GM23338 (cell line): Measurements from ENCODE around the gene HRNR. TPM values are rescaled to one million over a fixed set of nuclear protein-coding genes. Genes with fewer than 3 reads are reported as not detected.

Experiments
- ATAC-seq: fragments of 200-7000 bp; cut with Tn5 transposase; 3 replicates; pipeline ENCODE4 v1.9.1; 2020
- DNase-seq: peaks from one replicate; pipeline ENCODE4 v3.0.0-alpha.2; 2015; ENCODE audit warnings: low spot score
- H2AFZ ChIP-seq: fragments of 200-600 bp; sonication (generic); 2 replicates; pipeline ENCODE4 v1.8.0; 2016; ENCODE audit warnings: antibody characterized with exemption, mild to moderate bottlenecking, moderate library complexity
- H3F3A ChIP-seq: fragments of 200-600 bp; sonication (generic); replicated peaks from 2 replicates; pipeline ENCODE4 v1.8.0; 2017; ENCODE audit warnings: antibody characterized with exemption, mixed run types, low read depth
- H3K27ac ChIP-seq: fragments of 200-600 bp; sonication (generic); 2 replicates; pipeline ENCODE4 v1.6.1; 2016; ENCODE audit warnings: low read depth
- H3K27me3 ChIP-seq: fragments of 200-600 bp; sonication (generic); 2 replicates; pipeline ENCODE4 v1.8.0; 2016; ENCODE audit warnings: mild to moderate bottlenecking, mixed run types, moderate library complexity; ENCODE audit not compliant: insufficient read depth
- H3K36me3 ChIP-seq: fragments of 200-600 bp; sonication (generic); 2 replicates; pipeline ENCODE4 v1.8.0; 2016; ENCODE audit warnings: mild to moderate bottlenecking; ENCODE audit not compliant: insufficient read depth
- H3K4me1 ChIP-seq: fragments of 200-600 bp; sonication (generic); 2 replicates; pipeline ENCODE4 v1.8.0; 2016; ENCODE audit warnings: mild to moderate bottlenecking, moderate library complexity; ENCODE audit not compliant: insufficient read depth
- H3K4me2 ChIP-seq: fragments of 200-600 bp; sonication (generic); 2 replicates; pipeline ENCODE4 v1.7.1; 2017; ENCODE audit warnings: mixed run types
- H3K4me3 ChIP-seq: fragments of 200-600 bp; sonication (generic); 2 replicates; pipeline ENCODE4 v1.6.1; 2016; ENCODE audit warnings: mixed run types
- H3K79me2 ChIP-seq: fragments of 200-600 bp; sonication (generic); replicated peaks from 2 replicates; pipeline ENCODE4 v1.8.0; 2017; ENCODE audit warnings: mild to moderate bottlenecking; ENCODE audit not compliant: insufficient read depth
- H3K9me2 ChIP-seq: fragments of 200-600 bp; sonication (generic); 2 replicates; pipeline ENCODE4 v1.8.0; 2017; ENCODE audit not compliant: insufficient read depth
- H4K20me1 ChIP-seq: fragments of 200-600 bp; sonication (generic); replicated peaks from 2 replicates; pipeline ENCODE4 v1.8.0; 2017; ENCODE audit warnings: mild to moderate bottlenecking; ENCODE audit not compliant: insufficient read depth
- H3K27ac Mint-ChIP-seq: 2 replicates; pipeline ENCODE4 v1.8.0; 2020; ENCODE audit warnings: inconsistent platforms, mild to moderate bottlenecking, moderate library complexity, mixed read lengths
- H3K27me3 Mint-ChIP-seq: 3 replicates; pipeline ENCODE4 v1.8.0; 2022; ENCODE audit warnings: low read depth, mild to moderate bottlenecking, moderate library complexity, mixed read lengths, inconsistent platforms; ENCODE audit not compliant: insufficient read depth, poor library complexity
- H3K36me3 Mint-ChIP-seq: 3 replicates; pipeline ENCODE4 v1.8.0; 2021; ENCODE audit warnings: low read depth, mild to moderate bottlenecking, inconsistent platforms, moderate library complexity, mixed read lengths
- H3K4me1 Mint-ChIP-seq: 3 replicates; pipeline ENCODE4 v1.8.0; 2020; ENCODE audit warnings: mild to moderate bottlenecking, inconsistent platforms, mixed read lengths
- H3K4me3 Mint-ChIP-seq: 3 replicates; pipeline ENCODE4 v1.8.0; 2021; ENCODE audit warnings: moderate library complexity, mild to moderate bottlenecking, inconsistent platforms, mixed read lengths
- H3K9me3 Mint-ChIP-seq: 3 replicates; pipeline ENCODE4 v1.8.0; 2020; ENCODE audit warnings: moderate library complexity, mild to moderate bottlenecking, inconsistent platforms, mixed read lengths
- CREB1 ChIP-seq: fragments of 250-450 bp; sonication (Bioruptor Pico); IDR thresholded peaks from 2 replicates; pipeline ENCODE4 v1.5.0; 2020; ENCODE audit warnings: low read depth, mild to moderate bottlenecking, moderate library complexity
- EZH2 ChIP-seq: fragments of 200-600 bp; sonication (generic); IDR thresholded peaks from one replicate; pipeline ENCODE4 v1.8.0; 2017; ENCODE audit warnings: antibody characterized with exemption, mild to moderate bottlenecking, low read depth; ENCODE audit not compliant: unreplicated experiment
- EZH2phosphoT487 ChIP-seq: fragments of 200-600 bp; sonication (generic); IDR thresholded peaks from one replicate; pipeline ENCODE4 v1.8.1; 2018; ENCODE audit warnings: antibody characterized with exemption; ENCODE audit not compliant: unreplicated experiment
- JUNB ChIP-seq: IDR thresholded peaks from one replicate; pipeline ENCODE4 v1.6.1; 2016; ENCODE audit warnings: antibody characterized with exemption; ENCODE audit not compliant: unreplicated experiment
- NANOG ChIP-seq: IDR thresholded peaks from 2 replicates; pipeline ENCODE4 v1.6.1; 2016; ENCODE audit warnings: antibody characterized with exemption, borderline replicate concordance
- STAT1 ChIP-seq: IDR thresholded peaks from one replicate; pipeline ENCODE4 v1.6.1; 2016; ENCODE audit warnings: antibody characterized with exemption; ENCODE audit not compliant: unreplicated experiment
- ZNF114 ChIP-seq: fragments of 250-450 bp; sonication (Bioruptor Pico); IDR thresholded peaks from 2 replicates; pipeline ENCODE4 v1.5.0; 2020; ENCODE audit warnings: mild to moderate bottlenecking, moderate library complexity
- ZNF331 ChIP-seq: fragments of 250-450 bp; sonication (Bioruptor Pico); IDR thresholded peaks from 2 replicates; pipeline ENCODE4 v1.5.0; 2020; ENCODE audit warnings: low read depth, mild to moderate bottlenecking, moderate library complexity
- long read RNA-seq: library from polyadenylated mRNA; unstranded; transcript quantifications from one replicate; pipeline ENCODE4 v2.0.0, GENCODE V29; 2020; ENCODE audit not compliant: unreplicated experiment
- polyA plus RNA-seq: library from polyadenylated mRNA; unstranded; fragments of >200 nt; fragmentation: Nextera tagmentation; extraction: Ambion mirVana; gene quantifications from 2 replicates; pipeline ENCODE4 v1.2.1, GENCODE V29; 2016
- total RNA-seq: library from RNA; depleted of rRNA; stranded (reverse); fragments of >200 nt; shearing (Covaris generic); gene quantifications from 2 replicates; pipeline ENCODE4 v1.2.3, GENCODE V29; 2014; rRNA removed
- TF ChIP-seq, protein P1 (sequence below), 2 experiments: fragments of 200-600 bp in 1 of 2; sonication (generic) in 1 of 2; conservative IDR thresholded peaks; 2 replicates each; pipeline versions ENCODE4 v1.5.1 to v1.6.1; 2016 to 2017; ENCODE audit warnings: antibody characterized with exemption in 2 of 2, low read depth in 2 of 2, mild to moderate bottlenecking in 2 of 2, moderate library complexity in 1 of 2
- TF ChIP-seq, protein P2 (sequence below): IDR thresholded peaks from one replicate; pipeline ENCODE4 v1.6.1; 2018; ENCODE audit warnings: antibody characterized with exemption; ENCODE audit not compliant: unreplicated experiment
- TF ChIP-seq, protein P3 (sequence below): fragments of 250-450 bp; sonication (Bioruptor Pico); IDR thresholded peaks from 2 replicates; pipeline ENCODE4 v1.5.0; 2020; ENCODE audit warnings: mild to moderate bottlenecking, moderate library complexity
- TF ChIP-seq, protein P4 (sequence below): IDR thresholded peaks from 2 replicates; pipeline ENCODE4 v1.6.1; 2016; ENCODE audit warnings: antibody characterized with exemption

HRNR gene
- total RNA-seq (not detected in 2 replicates), polyA plus RNA-seq (not detected in 2 replicates)
- long read RNA-seq: 0 reads

DNA sequence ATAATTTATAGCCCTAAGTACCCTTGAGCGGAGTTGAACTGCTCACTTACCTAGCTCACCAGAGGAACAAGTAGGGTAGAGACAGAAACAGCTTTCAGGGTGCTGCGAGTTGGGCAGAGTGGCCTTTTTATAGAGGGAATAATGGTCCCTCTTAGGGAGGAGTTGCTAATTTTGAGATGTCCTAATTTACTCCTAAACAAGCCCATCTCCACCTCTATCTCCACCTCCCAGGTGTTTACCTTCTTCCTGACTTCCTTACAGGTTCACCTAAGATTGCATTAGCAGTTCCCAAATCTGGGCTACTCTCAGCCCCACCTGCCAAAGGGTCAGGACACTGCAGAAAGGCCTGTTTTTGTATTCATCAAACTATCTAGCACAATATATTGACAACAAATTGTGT lies at the start of gene HRNR:
TSS of gene HRNR (minus strand) at position 101 of the 400 bp plus-strand sequence. CDS start 940 bp downstream, outside the sequence.
- H3K36me3 Mint-ChIP-seq: peaks cover 16% of the 10 kb centered on the region

More for the DNA sequence above, at the start of gene HRNR:
- Histone ChIP-seq H3K27me3 (no peaks in the 10 kb centered on the region), H3K27ac (no peak within 1 kb of the TSS), H2AFZ (no peak within 1 kb of the TSS), H3F3A (no peaks in the 10 kb centered on the region), H4K20me1 (no peaks in the 10 kb centered on the region), H3K4me1 (no peaks in the 10 kb centered on the region), H3K79me2 (no peaks in the 10 kb centered on the region), H3K36me3 (no peaks in the 10 kb centered on the region), H3K4me3 (no peak within 1 kb of the TSS), H3K9me2 (no peaks in the 10 kb centered on the region; the same call in 1 of the 2 replicates), H3K4me2 (no peak within 1 kb of the TSS)
- no peak for DNase-seq
- Mint-ChIP-seq H3K4me3 (no peak within 1 kb of the TSS), H3K4me1 (no peaks in the 10 kb centered on the region), H3K9me3 (peaks cover 30% of the 10 kb centered on the region), H3K27me3 (peaks cover 4% of the 10 kb centered on the region), H3K27ac (no peak within 1 kb of the TSS)
- TF ChIP-seq EZH2phosphoT487 (no peak), CREB1 (CRISPR knock-in tag) (no peak), EZH2 (no peak), ZNF331 (CRISPR knock-in tag) (no peak), STAT1 (no peak), ZNF114 (CRISPR knock-in tag) (no peak), JUNB (no peak), NANOG (no peak)
- TF ChIP-seq, protein P1, sequence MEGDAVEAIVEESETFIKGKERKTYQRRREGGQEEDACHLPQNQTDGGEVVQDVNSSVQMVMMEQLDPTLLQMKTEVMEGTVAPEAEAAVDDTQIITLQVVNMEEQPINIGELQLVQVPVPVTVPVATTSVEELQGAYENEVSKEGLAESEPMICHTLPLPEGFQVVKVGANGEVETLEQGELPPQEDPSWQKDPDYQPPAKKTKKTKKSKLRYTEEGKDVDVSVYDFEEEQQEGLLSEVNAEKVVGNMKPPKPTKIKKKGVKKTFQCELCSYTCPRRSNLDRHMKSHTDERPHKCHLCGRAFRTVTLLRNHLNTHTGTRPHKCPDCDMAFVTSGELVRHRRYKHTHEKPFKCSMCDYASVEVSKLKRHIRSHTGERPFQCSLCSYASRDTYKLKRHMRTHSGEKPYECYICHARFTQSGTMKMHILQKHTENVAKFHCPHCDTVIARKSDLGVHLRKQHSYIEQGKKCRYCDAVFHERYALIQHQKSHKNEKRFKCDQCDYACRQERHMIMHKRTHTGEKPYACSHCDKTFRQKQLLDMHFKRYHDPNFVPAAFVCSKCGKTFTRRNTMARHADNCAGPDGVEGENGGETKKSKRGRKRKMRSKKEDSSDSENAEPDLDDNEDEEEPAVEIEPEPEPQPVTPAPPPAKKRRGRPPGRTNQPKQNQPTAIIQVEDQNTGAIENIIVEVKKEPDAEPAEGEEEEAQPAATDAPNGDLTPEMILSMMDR (conservative IDR thresholded peaks at IDR 0.05; ENCODE audit: low read depth in 2 of 2): no peak
- TF ChIP-seq, protein P2, sequence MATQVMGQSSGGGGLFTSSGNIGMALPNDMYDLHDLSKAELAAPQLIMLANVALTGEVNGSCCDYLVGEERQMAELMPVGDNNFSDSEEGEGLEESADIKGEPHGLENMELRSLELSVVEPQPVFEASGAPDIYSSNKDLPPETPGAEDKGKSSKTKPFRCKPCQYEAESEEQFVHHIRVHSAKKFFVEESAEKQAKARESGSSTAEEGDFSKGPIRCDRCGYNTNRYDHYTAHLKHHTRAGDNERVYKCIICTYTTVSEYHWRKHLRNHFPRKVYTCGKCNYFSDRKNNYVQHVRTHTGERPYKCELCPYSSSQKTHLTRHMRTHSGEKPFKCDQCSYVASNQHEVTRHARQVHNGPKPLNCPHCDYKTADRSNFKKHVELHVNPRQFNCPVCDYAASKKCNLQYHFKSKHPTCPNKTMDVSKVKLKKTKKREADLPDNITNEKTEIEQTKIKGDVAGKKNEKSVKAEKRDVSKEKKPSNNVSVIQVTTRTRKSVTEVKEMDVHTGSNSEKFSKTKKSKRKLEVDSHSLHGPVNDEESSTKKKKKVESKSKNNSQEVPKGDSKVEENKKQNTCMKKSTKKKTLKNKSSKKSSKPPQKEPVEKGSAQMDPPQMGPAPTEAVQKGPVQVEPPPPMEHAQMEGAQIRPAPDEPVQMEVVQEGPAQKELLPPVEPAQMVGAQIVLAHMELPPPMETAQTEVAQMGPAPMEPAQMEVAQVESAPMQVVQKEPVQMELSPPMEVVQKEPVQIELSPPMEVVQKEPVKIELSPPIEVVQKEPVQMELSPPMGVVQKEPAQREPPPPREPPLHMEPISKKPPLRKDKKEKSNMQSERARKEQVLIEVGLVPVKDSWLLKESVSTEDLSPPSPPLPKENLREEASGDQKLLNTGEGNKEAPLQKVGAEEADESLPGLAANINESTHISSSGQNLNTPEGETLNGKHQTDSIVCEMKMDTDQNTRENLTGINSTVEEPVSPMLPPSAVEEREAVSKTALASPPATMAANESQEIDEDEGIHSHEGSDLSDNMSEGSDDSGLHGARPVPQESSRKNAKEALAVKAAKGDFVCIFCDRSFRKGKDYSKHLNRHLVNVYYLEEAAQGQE: no peak
- TF ChIP-seq, protein P3, sequence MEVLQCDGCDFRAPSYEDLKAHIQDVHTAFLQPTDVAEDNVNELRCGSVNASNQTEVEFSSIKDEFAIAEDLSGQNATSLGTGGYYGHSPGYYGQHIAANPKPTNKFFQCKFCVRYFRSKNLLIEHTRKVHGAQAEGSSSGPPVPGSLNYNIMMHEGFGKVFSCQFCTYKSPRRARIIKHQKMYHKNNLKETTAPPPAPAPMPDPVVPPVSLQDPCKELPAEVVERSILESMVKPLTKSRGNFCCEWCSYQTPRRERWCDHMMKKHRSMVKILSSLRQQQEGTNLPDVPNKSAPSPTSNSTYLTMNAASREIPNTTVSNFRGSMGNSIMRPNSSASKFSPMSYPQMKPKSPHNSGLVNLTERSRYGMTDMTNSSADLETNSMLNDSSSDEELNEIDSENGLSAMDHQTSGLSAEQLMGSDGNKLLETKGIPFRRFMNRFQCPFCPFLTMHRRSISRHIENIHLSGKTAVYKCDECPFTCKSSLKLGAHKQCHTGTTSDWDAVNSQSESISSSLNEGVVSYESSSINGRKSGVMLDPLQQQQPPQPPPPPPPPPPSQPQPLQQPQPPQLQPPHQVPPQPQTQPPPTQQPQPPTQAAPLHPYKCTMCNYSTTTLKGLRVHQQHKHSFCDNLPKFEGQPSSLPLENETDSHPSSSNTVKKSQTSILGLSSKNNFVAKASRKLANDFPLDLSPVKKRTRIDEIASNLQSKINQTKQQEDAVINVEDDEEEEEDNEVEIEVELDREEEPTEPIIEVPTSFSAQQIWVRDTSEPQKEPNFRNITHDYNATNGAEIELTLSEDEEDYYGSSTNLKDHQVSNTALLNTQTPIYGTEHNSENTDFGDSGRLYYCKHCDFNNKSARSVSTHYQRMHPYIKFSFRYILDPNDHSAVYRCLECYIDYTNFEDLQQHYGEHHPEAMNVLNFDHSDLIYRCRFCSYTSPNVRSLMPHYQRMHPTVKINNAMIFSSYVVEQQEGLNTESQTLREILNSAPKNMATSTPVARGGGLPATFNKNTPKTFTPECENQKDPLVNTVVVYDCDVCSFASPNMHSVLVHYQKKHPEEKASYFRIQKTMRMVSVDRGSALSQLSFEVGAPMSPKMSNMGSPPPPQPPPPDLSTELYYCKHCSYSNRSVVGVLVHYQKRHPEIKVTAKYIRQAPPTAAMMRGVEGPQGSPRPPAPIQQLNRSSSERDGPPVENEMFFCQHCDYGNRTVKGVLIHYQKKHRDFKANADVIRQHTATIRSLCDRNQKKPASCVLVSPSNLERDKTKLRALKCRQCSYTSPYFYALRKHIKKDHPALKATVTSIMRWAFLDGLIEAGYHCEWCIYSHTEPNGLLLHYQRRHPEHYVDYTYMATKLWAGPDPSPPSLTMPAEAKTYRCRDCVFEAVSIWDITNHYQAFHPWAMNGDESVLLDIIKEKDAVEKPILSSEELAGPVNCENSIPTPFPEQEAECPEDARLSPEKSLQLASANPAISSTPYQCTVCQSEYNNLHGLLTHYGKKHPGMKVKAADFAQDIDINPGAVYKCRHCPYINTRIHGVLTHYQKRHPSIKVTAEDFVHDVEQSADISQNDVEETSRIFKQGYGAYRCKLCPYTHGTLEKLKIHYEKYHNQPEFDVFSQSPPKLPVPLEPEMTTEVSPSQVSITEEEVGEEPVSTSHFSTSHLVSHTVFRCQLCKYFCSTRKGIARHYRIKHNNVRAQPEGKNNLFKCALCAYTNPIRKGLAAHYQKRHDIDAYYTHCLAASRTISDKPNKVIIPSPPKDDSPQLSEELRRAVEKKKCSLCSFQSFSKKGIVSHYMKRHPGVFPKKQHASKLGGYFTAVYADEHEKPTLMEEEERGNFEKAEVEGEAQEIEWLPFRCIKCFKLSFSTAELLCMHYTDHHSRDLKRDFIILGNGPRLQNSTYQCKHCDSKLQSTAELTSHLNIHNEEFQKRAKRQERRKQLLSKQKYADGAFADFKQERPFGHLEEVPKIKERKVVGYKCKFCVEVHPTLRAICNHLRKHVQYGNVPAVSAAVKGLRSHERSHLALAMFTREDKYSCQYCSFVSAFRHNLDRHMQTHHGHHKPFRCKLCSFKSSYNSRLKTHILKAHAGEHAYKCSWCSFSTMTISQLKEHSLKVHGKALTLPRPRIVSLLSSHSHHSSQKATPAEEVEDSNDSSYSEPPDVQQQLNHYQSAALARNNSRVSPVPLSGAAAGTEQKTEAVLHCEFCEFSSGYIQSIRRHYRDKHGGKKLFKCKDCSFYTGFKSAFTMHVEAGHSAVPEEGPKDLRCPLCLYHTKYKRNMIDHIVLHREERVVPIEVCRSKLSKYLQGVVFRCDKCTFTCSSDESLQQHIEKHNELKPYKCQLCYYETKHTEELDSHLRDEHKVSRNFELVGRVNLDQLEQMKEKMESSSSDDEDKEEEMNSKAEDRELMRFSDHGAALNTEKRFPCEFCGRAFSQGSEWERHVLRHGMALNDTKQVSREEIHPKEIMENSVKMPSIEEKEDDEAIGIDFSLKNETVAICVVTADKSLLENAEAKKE: no peak
- TF ChIP-seq, protein P4, sequence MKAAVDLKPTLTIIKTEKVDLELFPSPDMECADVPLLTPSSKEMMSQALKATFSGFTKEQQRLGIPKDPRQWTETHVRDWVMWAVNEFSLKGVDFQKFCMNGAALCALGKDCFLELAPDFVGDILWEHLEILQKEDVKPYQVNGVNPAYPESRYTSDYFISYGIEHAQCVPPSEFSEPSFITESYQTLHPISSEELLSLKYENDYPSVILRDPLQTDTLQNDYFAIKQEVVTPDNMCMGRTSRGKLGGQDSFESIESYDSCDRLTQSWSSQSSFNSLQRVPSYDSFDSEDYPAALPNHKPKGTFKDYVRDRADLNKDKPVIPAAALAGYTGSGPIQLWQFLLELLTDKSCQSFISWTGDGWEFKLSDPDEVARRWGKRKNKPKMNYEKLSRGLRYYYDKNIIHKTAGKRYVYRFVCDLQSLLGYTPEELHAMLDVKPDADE: no peak
- no peak for ATAC-seq
